ENCODE measurements around the gene COMT.

The COMT gene

GRCh38 chr22:19997561-19998231 is 56.1 kb downstream of the COMT start:
- no peak for DNase-seq

DNA sequence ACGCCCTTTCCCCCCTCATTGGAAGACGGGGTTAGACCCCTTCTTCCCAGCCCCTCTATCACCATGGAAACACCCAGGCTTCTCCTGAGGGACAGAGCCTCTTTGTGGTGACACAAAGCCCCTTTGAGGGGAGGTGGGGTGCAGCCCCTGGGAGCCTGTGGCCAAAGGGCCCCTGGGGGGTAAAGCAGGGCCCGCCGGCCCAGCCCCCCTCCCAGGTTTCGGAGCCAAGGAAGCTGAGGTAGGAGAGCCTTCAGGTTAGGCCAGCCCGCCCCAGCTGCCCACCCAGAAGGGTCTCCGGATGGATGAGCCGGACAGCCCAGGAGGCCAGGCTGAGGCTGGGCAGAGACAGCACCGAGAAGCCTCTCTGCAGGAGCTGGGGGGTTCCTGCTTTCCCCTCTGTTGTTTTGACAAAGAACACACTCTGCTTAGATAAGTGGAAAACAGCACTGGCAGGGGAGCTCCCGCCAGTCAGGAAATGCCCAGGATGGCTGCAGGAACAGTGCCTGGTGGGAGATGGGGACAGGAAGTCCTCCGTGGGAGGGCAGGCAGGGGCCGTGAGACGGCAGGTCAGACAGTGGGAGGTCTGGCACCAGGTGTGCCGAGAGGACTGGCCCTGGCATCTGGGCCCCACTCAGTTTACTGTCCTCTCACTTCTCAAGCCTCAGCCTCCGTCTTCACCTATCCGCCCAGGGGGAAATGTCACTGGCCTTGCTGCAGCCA is 56.8 kb downstream of the COMT start:
- no peak for DNase-seq

- no peak for DNase-seq
Observed at GRCh38 chr22:19998991-19999820, 57.6 kb downstream of the COMT start.

- DNase-seq, result no peak
Observed at GRCh38 chr22:20000246-20001081, 58.9 kb downstream of the COMT start.

DNA sequence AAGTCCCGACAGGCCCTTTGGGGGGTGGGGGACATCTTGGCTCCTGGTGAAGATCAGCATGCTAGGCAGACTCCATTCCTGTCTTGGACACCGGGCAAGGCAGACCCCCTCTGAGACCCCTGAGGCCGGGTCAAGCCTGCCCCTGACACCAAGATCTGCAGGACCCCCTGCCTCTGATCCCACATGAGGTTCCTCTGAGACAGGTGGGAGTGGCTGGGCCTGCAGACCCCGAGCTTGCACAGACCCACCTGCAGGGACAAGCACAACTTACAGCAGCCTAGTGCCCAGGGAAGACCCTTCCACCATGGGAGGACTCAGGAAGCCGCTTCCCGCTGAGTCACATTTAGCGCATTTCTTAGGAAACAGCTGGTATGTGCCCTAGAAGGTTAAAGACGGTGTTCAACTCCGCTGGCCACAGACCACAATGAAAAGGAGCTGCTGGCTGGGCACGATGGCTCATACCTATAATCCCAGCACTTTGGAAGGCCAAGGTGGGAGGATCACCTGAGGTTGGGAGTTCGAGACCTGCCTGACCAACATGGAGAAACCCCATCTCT is 59.6 kb downstream of the COMT start:
- no peak for DNase-seq

- DNase-seq, result no peak
Observed at GRCh38 chr22:20002128-20002527, 60.6 kb downstream of the COMT start.

DNA sequence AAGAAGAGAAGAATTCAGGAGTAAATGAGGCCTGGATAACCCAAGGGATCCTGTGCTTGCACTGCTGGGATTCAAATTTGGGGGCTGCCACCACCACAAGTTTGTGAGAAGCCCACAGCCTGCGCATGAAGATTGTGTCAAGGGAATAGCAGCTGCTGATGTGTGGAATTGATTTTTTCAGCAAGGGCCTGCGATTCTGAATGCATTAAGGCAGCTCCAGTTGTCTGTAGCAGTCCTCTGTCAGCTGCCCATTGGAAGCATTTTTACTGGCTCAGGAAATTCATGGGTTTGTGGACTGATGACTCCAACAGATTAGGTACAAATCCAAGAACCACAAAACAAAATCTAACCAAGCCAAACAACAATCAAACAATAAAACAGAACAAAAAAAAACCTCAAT is 61.1 kb downstream of the COMT start:
- DNase-seq, result no peak

- no peak for DNase-seq
Observed at GRCh38 chr22:20003304-20003703, 61.7 kb downstream of the COMT start.

GRCh38 chr22:20004464-20004863 is 62.9 kb downstream of the COMT start:
- no peak for DNase-seq

- no peak for DNase-seq
Observed at GRCh38 chr22:20008221-20008995, 66.8 kb downstream of the COMT start.

DNA sequence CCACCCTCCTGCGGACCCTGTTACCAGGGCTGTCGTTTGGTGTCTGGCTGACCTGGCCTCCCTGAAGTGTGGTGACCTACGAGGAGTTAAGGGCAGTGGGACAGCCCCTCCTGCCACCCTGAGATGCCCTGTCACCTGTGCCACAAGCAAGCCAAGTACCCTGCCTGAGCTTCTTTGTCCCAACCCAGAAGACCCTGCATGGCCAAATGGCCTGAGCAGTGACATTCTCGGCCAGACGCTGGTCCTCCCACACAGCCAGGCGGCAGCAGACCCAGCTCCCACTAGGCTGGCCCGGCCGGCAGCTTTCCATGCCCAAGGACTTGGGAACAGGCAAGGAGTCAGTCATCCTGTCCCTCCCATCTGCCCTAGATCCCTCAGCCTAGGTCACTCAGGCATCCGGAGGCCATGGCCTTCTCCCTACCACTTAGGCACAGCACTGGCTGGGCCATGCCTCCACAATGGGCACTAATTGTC is 67.5 kb downstream of the COMT start:
- no peak for DNase-seq

DNA sequence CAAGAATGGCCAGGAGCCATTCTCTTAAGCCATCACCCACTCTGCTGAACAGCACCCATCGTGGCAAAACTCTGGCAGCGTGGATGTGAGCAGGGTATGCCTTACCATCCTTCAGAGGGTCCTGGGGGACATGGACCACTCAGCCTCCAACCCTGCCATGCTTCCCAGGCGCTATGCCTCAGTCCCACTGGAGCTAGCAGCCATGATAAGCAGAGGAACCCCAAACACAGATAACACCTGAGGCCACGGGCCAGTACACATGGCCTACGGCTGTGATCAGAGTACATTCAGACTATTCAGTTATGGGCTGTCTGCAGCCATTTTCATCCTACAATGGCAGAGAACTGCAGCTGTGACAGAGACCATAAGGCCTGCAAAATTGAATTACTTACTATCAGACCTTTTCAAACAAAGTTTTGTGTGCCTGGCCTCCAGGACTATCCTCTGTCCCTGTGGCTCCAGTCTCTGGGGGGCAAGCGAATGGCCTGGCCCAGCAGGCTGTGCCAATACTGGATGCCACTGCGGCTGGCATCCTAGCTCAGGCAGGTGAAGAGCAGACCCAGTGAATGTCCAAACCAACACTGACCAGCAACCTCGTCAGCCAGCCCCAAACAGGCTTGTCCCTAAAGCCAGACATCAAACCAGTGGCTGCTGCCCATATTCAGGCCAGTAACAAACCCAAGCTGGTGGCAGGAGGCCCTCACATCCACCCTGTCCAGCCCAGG is 68.2 kb downstream of the COMT start:
- no peak for DNase-seq

GRCh38 chr22:20010307-20011122 is 68.9 kb downstream of the COMT start:
- no peak for DNase-seq

DNA sequence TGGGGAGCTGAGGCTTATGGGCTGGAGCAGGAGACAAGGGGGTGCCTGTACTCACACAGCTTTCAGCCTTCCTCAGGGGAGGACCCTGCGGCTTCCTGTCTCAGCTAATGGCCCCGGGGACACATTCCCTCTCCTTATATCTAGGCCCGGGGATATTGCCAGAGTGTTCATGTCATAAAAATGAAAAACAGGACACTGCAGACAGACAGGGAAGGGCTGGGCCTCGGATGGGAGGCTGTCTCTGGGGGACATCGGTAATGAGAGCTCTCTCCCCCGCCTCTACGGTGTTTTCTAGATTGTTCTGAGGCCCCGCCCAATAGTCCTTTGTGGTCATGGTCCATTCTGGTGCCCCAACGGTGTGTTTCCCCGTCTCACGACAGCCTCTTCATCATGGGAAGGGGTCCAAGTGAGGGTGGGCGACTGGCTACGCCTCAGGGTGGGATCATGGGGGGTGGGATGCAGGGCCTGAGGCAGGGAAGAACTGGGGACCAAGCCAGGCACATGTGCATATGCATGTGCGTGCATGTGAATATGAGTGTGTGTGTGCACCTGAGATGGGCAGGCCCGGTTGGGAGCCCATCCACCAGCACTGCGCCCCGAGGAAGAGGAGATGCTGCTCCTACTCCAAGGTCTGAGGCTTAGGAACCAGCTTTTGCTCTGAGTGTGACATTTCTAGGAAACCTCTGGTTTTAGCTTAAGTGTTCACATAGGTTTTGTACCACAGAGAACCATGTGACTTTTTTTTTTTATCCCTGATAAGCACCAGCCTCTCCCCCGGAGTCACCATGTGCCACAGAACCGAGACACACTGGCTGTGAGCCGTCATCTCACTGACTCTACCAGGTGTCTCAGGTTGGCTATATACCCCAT is 69.8 kb downstream of the COMT start:
- DNase-seq, result no peak

GRCh38 chr22:20011993-20012740 is 70.6 kb downstream of the COMT start:
- no peak for DNase-seq

DNA sequence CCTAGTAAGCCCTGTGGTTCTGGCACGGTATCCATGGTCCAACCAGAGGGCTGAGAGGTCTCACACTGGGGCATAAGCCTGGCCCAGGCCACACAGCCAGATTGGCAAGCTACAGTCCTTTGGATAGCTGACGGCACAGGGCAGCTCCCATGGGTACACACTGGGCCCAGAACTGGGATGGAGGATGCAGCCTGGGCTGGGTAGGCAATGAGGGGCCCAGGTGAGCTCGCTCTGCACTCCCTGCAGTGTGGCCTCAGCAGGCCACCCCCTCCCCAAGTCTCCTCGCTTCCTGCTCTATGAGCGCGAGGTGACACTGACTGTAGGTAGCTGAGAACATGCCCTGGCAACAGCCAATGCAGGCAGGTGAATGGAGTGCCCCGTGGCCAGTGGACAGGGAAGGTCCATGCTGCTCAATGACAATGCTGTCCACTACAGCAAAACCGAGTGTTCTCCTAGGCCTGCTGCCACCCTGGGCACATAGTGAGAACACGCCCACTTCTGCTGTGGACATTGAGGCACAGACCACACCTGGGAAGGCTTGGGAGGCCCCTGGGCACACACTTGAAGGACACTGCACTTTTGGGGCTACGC is 71.3 kb downstream of the COMT start:
- DNase-seq, result no peak

DNA sequence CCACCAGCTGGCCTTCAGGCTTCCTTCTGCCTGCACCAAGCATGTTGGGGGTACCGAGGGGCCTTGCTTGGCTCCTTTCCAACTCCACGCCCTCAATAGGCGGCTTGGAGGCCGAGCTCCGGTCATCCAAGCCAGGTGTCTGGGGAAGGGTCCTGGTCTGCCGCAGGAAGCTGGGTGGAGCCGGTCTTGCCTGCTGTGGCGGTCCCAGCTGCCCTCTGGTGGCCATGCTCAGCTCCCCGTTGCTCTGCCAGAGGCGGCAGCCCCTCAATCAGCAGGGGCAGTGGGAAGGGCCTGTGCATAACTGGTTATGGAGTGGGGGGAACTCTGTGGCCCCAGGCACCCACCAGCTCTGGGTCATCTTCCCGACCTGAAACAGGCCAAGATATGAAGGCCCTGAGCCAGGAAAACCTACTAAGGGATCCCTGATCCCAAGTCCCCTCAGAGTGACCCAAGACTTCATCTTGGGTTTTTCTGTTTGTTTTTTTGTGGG is 71.9 kb downstream of the COMT start:
- DNase-seq, result peak in 1 of 4 experiments; percentile 17

All from activated CD4-positive, CD25-positive, alpha-beta regulatory T cell (primary cell).